ENCODE measurements around the gene CLRN2. TPM values are rescaled to one million over a fixed set of nuclear protein-coding genes. Genes with fewer than 3 reads are reported as not detected.

Gene CLRN2
- polyA plus RNA-seq, 1 donor from 2014 or later: not detected

DNA sequence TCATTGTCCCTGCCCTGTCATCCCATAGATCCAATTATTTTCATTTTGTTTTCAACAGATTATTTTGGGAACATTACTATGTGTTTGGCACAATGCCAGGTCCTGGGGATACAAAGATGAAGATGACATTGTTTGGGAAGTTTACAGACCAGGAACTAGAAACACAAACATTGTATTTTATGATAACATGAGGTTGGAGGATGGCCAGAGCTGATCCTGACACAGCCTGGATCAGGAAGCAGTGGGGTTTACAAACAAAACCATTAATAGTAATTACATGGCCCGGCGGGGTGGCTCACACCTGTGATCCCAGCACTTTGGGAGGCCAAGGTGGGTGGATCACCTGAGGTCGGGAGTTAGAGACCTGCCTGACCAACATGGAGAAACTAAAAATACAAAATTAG lies 29.9 kb downstream of the CLRN2 start:
- Histone ChIP-seq H4K20me1 (ENCODE audit: insufficient read depth) (no peaks in the 10 kb centered on the region), H3K4me2 (ENCODE audit: low read length) (no peak overlapping the region)

GRCh38 chr4:17545374-17546140 lies 30.6 kb downstream of the CLRN2 start:
- H4K20me1 ChIP-seq (ENCODE audit: insufficient read depth): no peaks in the 10 kb centered on the region
- no peaks in the 10 kb centered on the region for H3K9me3 ChIP-seq (ENCODE audit: low read length)
- H3K4me2 ChIP-seq (ENCODE audit: low read length): no peak overlapping the region
- H3K79me2 ChIP-seq (replicated peaks; ENCODE audit: insufficient read depth, low read length): no peaks in the 10 kb centered on the region
- no peak overlapping the region for H3K9ac ChIP-seq (ENCODE audit: low read length)
- no peaks in the 10 kb centered on the region for H3F3A ChIP-seq (ENCODE audit: insufficient read depth, low read length, poor library complexity, severe bottlenecking)
- no peak overlapping the region for H3K27ac ChIP-seq (ENCODE audit: low read length)
- H3K27me3 ChIP-seq (ENCODE audit: insufficient read depth, low read depth, low read length): no peaks in the 10 kb centered on the region
- no peaks in the 10 kb centered on the region for H3K9me2 ChIP-seq (ENCODE audit: insufficient read depth, low read length)
- no peak overlapping the region for H3K4me3 ChIP-seq (ENCODE audit: low read length)
- H3K36me3 ChIP-seq (ENCODE audit: insufficient read depth, low read length): no peaks in the 10 kb centered on the region
- H2AFZ ChIP-seq (ENCODE audit: low read depth, low read length): no peak overlapping the region
- TF ChIP-seq RAD21 (conservative IDR thresholded peaks at IDR 0.05) (no peak), TAF1 (IDR thresholded peaks at IDR 0.05; ENCODE audit: low read depth) (no peak), REST (IDR thresholded peaks at IDR 0.05; ENCODE audit: borderline replicate concordance) (no peak), POLR2AphosphoS5 (IDR thresholded peaks at IDR 0.05) (no peak), EZH2 (IDR thresholded peaks at IDR 0.05; ENCODE audit: borderline replicate concordance, insufficient read depth, low read length, poor library complexity, severe bottlenecking) (no peak), EP300 (conservative IDR thresholded peaks at IDR 0.05; ENCODE audit: poor library complexity, severe bottlenecking) (no peak), SMC3 (conservative IDR thresholded peaks at IDR 0.05; ENCODE audit: poor library complexity) (no peak)

More for the DNA sequence above, 29.9 kb downstream of the CLRN2 start:
- no peaks in the 10 kb centered on the region for H3K79me2 ChIP-seq (replicated peaks; ENCODE audit: insufficient read depth, low read length)
- no peaks in the 10 kb centered on the region for H3K9me3 ChIP-seq (ENCODE audit: low read length)
- no peaks in the 10 kb centered on the region for H3F3A ChIP-seq (ENCODE audit: insufficient read depth, low read length, poor library complexity, severe bottlenecking)
- no peaks in the 10 kb centered on the region for H3K36me3 ChIP-seq (ENCODE audit: insufficient read depth, low read length)
- H3K27ac ChIP-seq (ENCODE audit: low read length): no peak overlapping the region
- no peak overlapping the region for H3K4me3 ChIP-seq (ENCODE audit: low read length)
- H2AFZ ChIP-seq (ENCODE audit: low read depth, low read length): no peak overlapping the region
- H3K27me3 ChIP-seq (ENCODE audit: insufficient read depth, low read depth, low read length): no peaks in the 10 kb centered on the region
- no peaks in the 10 kb centered on the region for H3K9me2 ChIP-seq (ENCODE audit: insufficient read depth, low read length)
- no peak overlapping the region for H3K9ac ChIP-seq (ENCODE audit: low read length)
- TF ChIP-seq RAD21 (conservative IDR thresholded peaks at IDR 0.05) (no peak), MXI1 (conservative IDR thresholded peaks at IDR 0.05; ENCODE audit: poor library complexity, severe bottlenecking) (no peak), EZH2 (IDR thresholded peaks at IDR 0.05; ENCODE audit: borderline replicate concordance, insufficient read depth, low read length, poor library complexity, severe bottlenecking) (no peak), EP300 (conservative IDR thresholded peaks at IDR 0.05; ENCODE audit: poor library complexity, severe bottlenecking) (no peak), REST (IDR thresholded peaks at IDR 0.05; ENCODE audit: borderline replicate concordance) (no peak), CTCF (IDR thresholded peaks at IDR 0.05; ENCODE audit: poor library complexity, severe bottlenecking) (no peak), SMC3 (conservative IDR thresholded peaks at IDR 0.05; ENCODE audit: poor library complexity) (no peak)
